GM18517 (cell line): ENCODE measurements around the gene AIG1.
"Not testable (repeated sequence)": the region's sequence is repeated elsewhere in the genome, so short reads cannot be mapped to it uniquely, and the experiment has no call there.

Experiments used
- ATAC-seq: cut with Tn5 transposase; IDR thresholded peaks from one replicate; pipeline ENCODE4 v1.9.1; 2021; ENCODE audit warnings: mild to moderate bottlenecking, moderate library complexity; ENCODE audit not compliant: unreplicated experiment

AIG1 gene

GRCh38 chr6:143223895-143224294, 163.2 kb downstream of the AIG1 start:
- no peak for ATAC-seq

- ATAC-seq: no peak
Measured at GRCh38 chr6:143224516-143224915, 163.8 kb downstream of the AIG1 start.

GRCh38 chr6:143225929-143226328, 165.2 kb downstream of the AIG1 start:
- no peak for ATAC-seq

- ATAC-seq: no peak
Measured at GRCh38 chr6:143227675-143228074, 167.0 kb downstream of the AIG1 start.

- ATAC-seq: no peak
Measured at GRCh38 chr6:143229400-143229799, 168.7 kb downstream of the AIG1 start.

- no peak for ATAC-seq
Measured at GRCh38 chr6:143232849-143233248, 172.2 kb downstream of the AIG1 start.

GRCh38 chr6:143233554-143234285, 173.0 kb downstream of the AIG1 start:
- ATAC-seq: no peak

- ATAC-seq: no peak
Measured at GRCh38 chr6:143234734-143235133, 174.0 kb downstream of the AIG1 start.

- ATAC-seq: no peak
Measured at GRCh38 chr6:143236151-143236798, 175.6 kb downstream of the AIG1 start.

- ATAC-seq: no peak
Measured at GRCh38 chr6:143238306-143238705, 177.6 kb downstream of the AIG1 start.

GRCh38 chr6:143241111-143241510, 180.4 kb downstream of the AIG1 start:
- ATAC-seq: no peak

- no peak for ATAC-seq
Measured at GRCh38 chr6:143241911-143242310, 181.2 kb downstream of the AIG1 start.

- ATAC-seq: no peak
Measured at GRCh38 chr6:143243786-143244185, 183.1 kb downstream of the AIG1 start.

GRCh38 chr6:143245656-143246055, 185.0 kb downstream of the AIG1 start:
- no peak for ATAC-seq

GRCh38 chr6:143246166-143246775, 185.6 kb downstream of the AIG1 start:
- not testable (repeated sequence) for ATAC-seq

GRCh38 chr6:143247586-143247985, 186.9 kb downstream of the AIG1 start:
- ATAC-seq: no peak

- ATAC-seq: no peak
Measured at GRCh38 chr6:143248359-143248758, 187.7 kb downstream of the AIG1 start.

- no peak for ATAC-seq
Measured at GRCh38 chr6:143251288-143251687, 190.6 kb downstream of the AIG1 start.

GRCh38 chr6:143252961-143253360, 192.3 kb downstream of the AIG1 start:
- no peak for ATAC-seq

GRCh38 chr6:143253586-143253985, 192.9 kb downstream of the AIG1 start:
- no peak for ATAC-seq

- ATAC-seq: no peak
Measured at GRCh38 chr6:143258945-143259344, 198.3 kb downstream of the AIG1 start.

- ATAC-seq: no peak
Measured at GRCh38 chr6:143260857-143261256, 200.2 kb downstream of the AIG1 start.
